Liver (tissue), 3 donors: ENCODE results near the gene APOL3.

ENCODE experiments used
- RAD21 ChIP-seq, 2 donors: IDR thresholded peaks; 2 replicates each; pipeline ENCODE4 v1.6.1; 2016; ENCODE audit warnings: antibody characterized with exemption in 2 of 2, mild to moderate bottlenecking in 2 of 2
- TF ChIP-seq, protein P1 (sequence below): fragments of 150-350 bp; IDR thresholded peaks from 2 replicates; pipeline ENCODE4 v1.5.1; 2017; ENCODE audit warnings: improper control_type of control experiment, low read depth, low read length; ENCODE audit not compliant: missing input control
- TF ChIP-seq, protein P2 (sequence below): IDR thresholded peaks from 2 replicates; pipeline ENCODE4 v1.6.1; 2016; ENCODE audit warnings: antibody characterized with exemption
- TF ChIP-seq, protein P3 (sequence below): IDR thresholded peaks from 2 replicates; pipeline ENCODE4 v1.6.1; 2016; ENCODE audit warnings: antibody characterized with exemption, mild to moderate bottlenecking
- donor health status: healthy.
- donor health status: healthy.

DNA sequence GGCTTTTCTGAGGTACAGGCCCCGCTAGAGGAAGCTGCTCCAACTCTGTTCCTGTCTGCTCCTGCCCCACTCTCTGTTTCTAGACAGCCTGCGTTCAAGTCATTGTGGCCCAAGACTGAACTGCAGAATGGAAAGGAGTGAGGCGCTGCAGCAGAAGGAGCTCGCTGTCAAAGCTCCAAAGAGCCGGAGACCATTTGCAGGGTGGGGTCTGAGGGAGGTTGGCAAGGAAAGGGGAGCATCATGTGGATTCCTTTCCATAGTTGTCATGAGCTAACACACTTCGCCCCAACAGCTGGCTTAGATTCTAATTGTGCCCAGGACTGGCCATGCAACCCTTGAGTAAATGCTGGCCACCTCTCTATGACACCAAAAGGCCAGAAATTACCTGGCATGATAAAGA lies 22.3 kb upstream of the APOL3 start:
- TF ChIP-seq, protein P1, sequence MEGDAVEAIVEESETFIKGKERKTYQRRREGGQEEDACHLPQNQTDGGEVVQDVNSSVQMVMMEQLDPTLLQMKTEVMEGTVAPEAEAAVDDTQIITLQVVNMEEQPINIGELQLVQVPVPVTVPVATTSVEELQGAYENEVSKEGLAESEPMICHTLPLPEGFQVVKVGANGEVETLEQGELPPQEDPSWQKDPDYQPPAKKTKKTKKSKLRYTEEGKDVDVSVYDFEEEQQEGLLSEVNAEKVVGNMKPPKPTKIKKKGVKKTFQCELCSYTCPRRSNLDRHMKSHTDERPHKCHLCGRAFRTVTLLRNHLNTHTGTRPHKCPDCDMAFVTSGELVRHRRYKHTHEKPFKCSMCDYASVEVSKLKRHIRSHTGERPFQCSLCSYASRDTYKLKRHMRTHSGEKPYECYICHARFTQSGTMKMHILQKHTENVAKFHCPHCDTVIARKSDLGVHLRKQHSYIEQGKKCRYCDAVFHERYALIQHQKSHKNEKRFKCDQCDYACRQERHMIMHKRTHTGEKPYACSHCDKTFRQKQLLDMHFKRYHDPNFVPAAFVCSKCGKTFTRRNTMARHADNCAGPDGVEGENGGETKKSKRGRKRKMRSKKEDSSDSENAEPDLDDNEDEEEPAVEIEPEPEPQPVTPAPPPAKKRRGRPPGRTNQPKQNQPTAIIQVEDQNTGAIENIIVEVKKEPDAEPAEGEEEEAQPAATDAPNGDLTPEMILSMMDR: no peak
- TF ChIP-seq, protein P2, sequence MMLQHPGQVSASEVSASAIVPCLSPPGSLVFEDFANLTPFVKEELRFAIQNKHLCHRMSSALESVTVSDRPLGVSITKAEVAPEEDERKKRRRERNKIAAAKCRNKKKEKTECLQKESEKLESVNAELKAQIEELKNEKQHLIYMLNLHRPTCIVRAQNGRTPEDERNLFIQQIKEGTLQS: no peak
- TF ChIP-seq, protein P3, sequence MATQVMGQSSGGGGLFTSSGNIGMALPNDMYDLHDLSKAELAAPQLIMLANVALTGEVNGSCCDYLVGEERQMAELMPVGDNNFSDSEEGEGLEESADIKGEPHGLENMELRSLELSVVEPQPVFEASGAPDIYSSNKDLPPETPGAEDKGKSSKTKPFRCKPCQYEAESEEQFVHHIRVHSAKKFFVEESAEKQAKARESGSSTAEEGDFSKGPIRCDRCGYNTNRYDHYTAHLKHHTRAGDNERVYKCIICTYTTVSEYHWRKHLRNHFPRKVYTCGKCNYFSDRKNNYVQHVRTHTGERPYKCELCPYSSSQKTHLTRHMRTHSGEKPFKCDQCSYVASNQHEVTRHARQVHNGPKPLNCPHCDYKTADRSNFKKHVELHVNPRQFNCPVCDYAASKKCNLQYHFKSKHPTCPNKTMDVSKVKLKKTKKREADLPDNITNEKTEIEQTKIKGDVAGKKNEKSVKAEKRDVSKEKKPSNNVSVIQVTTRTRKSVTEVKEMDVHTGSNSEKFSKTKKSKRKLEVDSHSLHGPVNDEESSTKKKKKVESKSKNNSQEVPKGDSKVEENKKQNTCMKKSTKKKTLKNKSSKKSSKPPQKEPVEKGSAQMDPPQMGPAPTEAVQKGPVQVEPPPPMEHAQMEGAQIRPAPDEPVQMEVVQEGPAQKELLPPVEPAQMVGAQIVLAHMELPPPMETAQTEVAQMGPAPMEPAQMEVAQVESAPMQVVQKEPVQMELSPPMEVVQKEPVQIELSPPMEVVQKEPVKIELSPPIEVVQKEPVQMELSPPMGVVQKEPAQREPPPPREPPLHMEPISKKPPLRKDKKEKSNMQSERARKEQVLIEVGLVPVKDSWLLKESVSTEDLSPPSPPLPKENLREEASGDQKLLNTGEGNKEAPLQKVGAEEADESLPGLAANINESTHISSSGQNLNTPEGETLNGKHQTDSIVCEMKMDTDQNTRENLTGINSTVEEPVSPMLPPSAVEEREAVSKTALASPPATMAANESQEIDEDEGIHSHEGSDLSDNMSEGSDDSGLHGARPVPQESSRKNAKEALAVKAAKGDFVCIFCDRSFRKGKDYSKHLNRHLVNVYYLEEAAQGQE: no peak
- no peak for TF ChIP-seq RAD21 (IDR thresholded peaks at IDR 0.05)
